Osteoblast (primary cell): ENCODE results near the gene TEKT2. TPM values are rescaled to one million over a fixed set of nuclear protein-coding genes. Genes with fewer than 3 reads are reported as not detected.
A peak's percentile ranks its signal among the peaks of the same experiment; 100 is the strongest.

Source experiments
- DNase-seq: peaks from one replicate; pipeline ENCODE4 v3.0.0; 2011; ENCODE audit warnings: low spot score, mixed read lengths; ENCODE audit not compliant: insufficient read length; ENCODE audit errors: missing footprints
- H2AFZ ChIP-seq: 2 replicates; pipeline ENCODE4 v1.6.0; 2011; ENCODE audit warnings: mild to moderate bottlenecking, low read length
- H3K27ac ChIP-seq: 2 replicates; pipeline ENCODE4 v1.5.1; 2011; ENCODE audit warnings: mild to moderate bottlenecking, low read depth, low read length, moderate library complexity
- H3K27me3 ChIP-seq: 2 replicates; pipeline ENCODE4 v1.6.0; 2012; ENCODE audit warnings: mild to moderate bottlenecking, control low read depth, inconsistent platforms, low read length, moderate library complexity; ENCODE audit not compliant: insufficient read depth
- H3K36me3 ChIP-seq: 2 replicates; pipeline ENCODE4 v1.5.1; 2011; ENCODE audit warnings: mild to moderate bottlenecking, low read length, control low read depth, moderate library complexity; ENCODE audit not compliant: insufficient read depth
- H3K4me1 ChIP-seq: 2 replicates; pipeline ENCODE4 v1.5.1; 2011; ENCODE audit warnings: mild to moderate bottlenecking, low read length, control low read depth, moderate library complexity; ENCODE audit not compliant: insufficient read depth
- H3K4me2 ChIP-seq: 2 replicates; pipeline ENCODE4 v1.6.0; 2011; ENCODE audit warnings: mild to moderate bottlenecking, low read length; ENCODE audit not compliant: insufficient read depth
- H3K4me3 ChIP-seq: fragments of 200-600 bp; sonication (generic); 3 replicates; pipeline ENCODE4 v1.5.1; 2012; ENCODE audit warnings: mild to moderate bottlenecking, low read length, inconsistent platforms; ENCODE audit not compliant: insufficient read depth
- H3K79me2 ChIP-seq: 2 replicates; pipeline ENCODE4 v1.6.0; 2012; ENCODE audit warnings: mild to moderate bottlenecking, low read length, control low read depth, inconsistent platforms; ENCODE audit not compliant: insufficient read depth
- H3K9me3 ChIP-seq: 2 replicates; pipeline ENCODE4 v1.5.1; 2011; ENCODE audit warnings: low read depth, low read length, control low read depth
- H4K20me1 ChIP-seq: 2 replicates; pipeline ENCODE4 v1.6.0; 2012; ENCODE audit warnings: mild to moderate bottlenecking, low read length, control low read depth; ENCODE audit not compliant: insufficient read depth
- total RNA-seq: library from RNA; depleted of rRNA; stranded (reverse); fragments of >200 nt; gene quantifications from 2 replicates; pipeline ENCODE4 v1.2.3, GENCODE V29; 2012
- TF ChIP-seq, protein P1 (sequence below): IDR thresholded peaks from 2 replicates; pipeline ENCODE4 v1.5.1; 2011; ENCODE audit warnings: mild to moderate bottlenecking, low read depth, low read length, moderate library complexity; ENCODE audit errors: extremely low read depth

Gene TEKT2
- total RNA-seq, 1 donor = not detected

DNA sequence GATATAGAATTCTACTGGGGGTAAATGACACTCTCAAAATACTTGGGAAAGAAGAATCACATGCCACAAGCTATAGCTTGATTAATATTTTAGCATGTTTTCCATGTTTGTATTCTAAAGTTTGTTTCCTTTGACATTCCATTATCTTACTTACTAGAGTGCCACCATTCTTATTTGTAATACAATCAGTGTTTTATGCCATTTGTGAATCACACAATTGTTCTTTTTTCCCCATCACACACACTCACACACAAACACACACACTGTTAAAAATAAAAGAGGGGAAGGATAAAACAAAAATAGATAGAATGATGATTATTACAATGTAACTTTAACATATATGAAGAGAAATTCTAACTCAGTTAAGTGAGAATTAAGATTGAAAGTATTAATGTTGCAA is 16.0 kb upstream of the TEKT2 start:
- TF ChIP-seq, protein P1, sequence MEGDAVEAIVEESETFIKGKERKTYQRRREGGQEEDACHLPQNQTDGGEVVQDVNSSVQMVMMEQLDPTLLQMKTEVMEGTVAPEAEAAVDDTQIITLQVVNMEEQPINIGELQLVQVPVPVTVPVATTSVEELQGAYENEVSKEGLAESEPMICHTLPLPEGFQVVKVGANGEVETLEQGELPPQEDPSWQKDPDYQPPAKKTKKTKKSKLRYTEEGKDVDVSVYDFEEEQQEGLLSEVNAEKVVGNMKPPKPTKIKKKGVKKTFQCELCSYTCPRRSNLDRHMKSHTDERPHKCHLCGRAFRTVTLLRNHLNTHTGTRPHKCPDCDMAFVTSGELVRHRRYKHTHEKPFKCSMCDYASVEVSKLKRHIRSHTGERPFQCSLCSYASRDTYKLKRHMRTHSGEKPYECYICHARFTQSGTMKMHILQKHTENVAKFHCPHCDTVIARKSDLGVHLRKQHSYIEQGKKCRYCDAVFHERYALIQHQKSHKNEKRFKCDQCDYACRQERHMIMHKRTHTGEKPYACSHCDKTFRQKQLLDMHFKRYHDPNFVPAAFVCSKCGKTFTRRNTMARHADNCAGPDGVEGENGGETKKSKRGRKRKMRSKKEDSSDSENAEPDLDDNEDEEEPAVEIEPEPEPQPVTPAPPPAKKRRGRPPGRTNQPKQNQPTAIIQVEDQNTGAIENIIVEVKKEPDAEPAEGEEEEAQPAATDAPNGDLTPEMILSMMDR = no peak
- no peak overlapping the region for H3K27ac ChIP-seq

GRCh38 chr1:36068866-36069265 is 15.0 kb upstream of the TEKT2 start:
- Histone ChIP-seq H3K79me2 (no peaks in the 10 kb centered on the region), H3K27me3 (no peaks in the 10 kb centered on the region), H3K36me3 (no peaks in the 10 kb centered on the region), H4K20me1 (no peaks in the 10 kb centered on the region), H3K4me2 (no peak overlapping the region), H3K27ac (no peak overlapping the region), H2AFZ (no peak overlapping the region), H3K4me3 (no peak overlapping the region), H3K4me1 (no peaks in the 10 kb centered on the region), H3K9me3 (no peaks in the 10 kb centered on the region)
- no peak for DNase-seq
- TF ChIP-seq, protein P1 = no peak

More for the DNA sequence above, 16.0 kb upstream of the TEKT2 start:
- DNase-seq = peak; percentile 11
- no peak overlapping the region for H2AFZ ChIP-seq
- H3K27me3 ChIP-seq = no peaks in the 10 kb centered on the region
- no peaks in the 10 kb centered on the region for H3K4me1 ChIP-seq
- H3K4me2 ChIP-seq = no peak overlapping the region
- H3K4me3 ChIP-seq = no peak overlapping the region
- H3K9me3 ChIP-seq = no peaks in the 10 kb centered on the region
- H3K36me3 ChIP-seq = no peaks in the 10 kb centered on the region
- H3K79me2 ChIP-seq = no peaks in the 10 kb centered on the region
- no peaks in the 10 kb centered on the region for H4K20me1 ChIP-seq

DNA sequence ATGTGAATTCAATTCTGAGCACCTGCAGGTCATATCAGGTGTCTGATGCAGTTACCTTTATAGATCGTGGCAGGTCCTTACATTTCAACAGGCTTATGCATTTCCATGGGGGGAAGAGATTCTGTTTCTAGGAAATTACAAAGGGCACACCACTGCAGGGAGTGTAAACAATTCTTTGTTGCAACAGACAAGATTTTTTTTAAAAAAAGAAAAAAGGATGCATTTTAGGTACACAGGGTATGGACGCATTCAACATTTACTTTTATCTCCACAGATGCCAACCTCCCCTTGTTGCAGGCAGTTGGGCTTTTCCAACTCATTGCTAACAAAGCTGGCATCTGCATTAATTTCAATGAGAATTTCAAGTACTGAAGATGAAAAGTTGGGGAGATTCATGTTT is 13.5 kb upstream of the TEKT2 start:
- Histone ChIP-seq H4K20me1 (no peaks in the 10 kb centered on the region), H3K27ac (no peak overlapping the region), H2AFZ (no peak overlapping the region), H3K4me2 (no peak overlapping the region), H3K27me3 (no peaks in the 10 kb centered on the region), H3K9me3 (no peaks in the 10 kb centered on the region), H3K36me3 (no peaks in the 10 kb centered on the region), H3K4me1 (no peaks in the 10 kb centered on the region), H3K4me3 (no peak overlapping the region), H3K79me2 (no peaks in the 10 kb centered on the region)
- no peak for DNase-seq
- TF ChIP-seq, protein P1 = no peak

DNA sequence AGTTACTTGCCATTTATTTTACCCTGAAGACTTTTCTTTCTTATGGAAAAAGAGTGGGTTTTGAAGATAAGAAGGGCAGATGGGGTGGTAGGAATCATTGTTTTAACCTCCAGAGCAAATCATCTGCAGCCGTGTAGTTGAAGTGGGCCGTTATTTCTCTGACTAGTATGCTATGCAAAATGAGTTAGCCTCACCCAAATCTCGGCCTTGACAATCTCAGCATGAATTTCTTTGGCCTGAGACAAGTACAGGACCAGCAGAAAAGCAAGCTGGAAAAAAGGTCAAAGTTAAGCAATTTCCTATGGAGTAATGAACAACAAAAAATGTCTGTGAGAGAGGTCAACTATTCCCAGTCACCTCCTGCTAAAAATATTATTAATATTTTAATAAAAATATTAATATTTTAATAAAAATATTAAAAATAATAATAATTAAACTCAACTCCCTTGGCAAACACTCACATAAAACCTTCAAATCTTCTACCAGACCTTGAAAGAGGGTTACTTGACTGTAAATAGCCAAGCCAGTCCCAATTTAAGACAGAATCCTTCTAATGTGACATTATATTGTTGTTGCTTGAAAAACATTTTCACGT is 6.8 kb upstream of the TEKT2 start:
- DNase-seq = no peak
- H2AFZ ChIP-seq = no peak overlapping the region
- no peaks in the 10 kb centered on the region for H3K9me3 ChIP-seq

More for the DNA sequence above, 6.8 kb upstream of the TEKT2 start:
- TF ChIP-seq, protein P1 = no peak
- Histone ChIP-seq H3K79me2 (no peaks in the 10 kb centered on the region), H3K27me3 (no peaks in the 10 kb centered on the region), H3K27ac (no peak overlapping the region), H3K4me2 (no peak overlapping the region), H3K4me1 (no peaks in the 10 kb centered on the region), H3K4me3 (no peak overlapping the region), H3K36me3 (no peaks in the 10 kb centered on the region), H4K20me1 (no peaks in the 10 kb centered on the region)
